GM23248 (cell line): ENCODE results near the gene DOP1B. TPM values are rescaled to one million over a fixed set of nuclear protein-coding genes. Genes with fewer than 3 reads are reported as not detected.
A peak's percentile ranks its signal among the peaks of the same experiment; 100 is the strongest.

ENCODE experiments used
- DNase-seq: peaks from one replicate; pipeline ENCODE4 v3.0.0-alpha.2; 2015
- H2AFZ ChIP-seq: fragments of 200-600 bp; sonication (generic); 2 replicates; pipeline ENCODE4 v1.6.1; 2016; ENCODE audit warnings: antibody characterized with exemption
- H3F3A ChIP-seq: fragments of 200-600 bp; sonication (generic); 2 replicates; pipeline ENCODE4 v1.6.1; 2016; ENCODE audit warnings: mild to moderate bottlenecking, antibody characterized with exemption, mixed run types; ENCODE audit not compliant: insufficient read depth
- H3K27ac ChIP-seq: fragments of 200-600 bp; sonication (generic); 2 replicates; pipeline ENCODE4 v1.5.1; 2016; ENCODE audit warnings: mild to moderate bottlenecking
- H3K27me3 ChIP-seq: fragments of 200-600 bp; sonication (generic); replicated peaks from 2 replicates; pipeline ENCODE4 v1.6.1; 2016; ENCODE audit warnings: mild to moderate bottlenecking; ENCODE audit not compliant: insufficient read depth
- H3K36me3 ChIP-seq: fragments of 200-600 bp; sonication (generic); 2 replicates; pipeline ENCODE4 v1.6.1; 2016; ENCODE audit warnings: low read depth, mild to moderate bottlenecking
- H3K4me1 ChIP-seq: fragments of 200-600 bp; sonication (generic); 2 replicates; pipeline ENCODE4 v1.6.1; 2016; ENCODE audit warnings: mild to moderate bottlenecking; ENCODE audit not compliant: insufficient read depth
- H3K4me2 ChIP-seq: fragments of 200-600 bp; sonication (generic); one replicate; pipeline ENCODE4 v1.6.1; 2016; ENCODE audit warnings: mild to moderate bottlenecking; ENCODE audit not compliant: unreplicated experiment
- H3K4me3 ChIP-seq: fragments of 200-600 bp; sonication (generic); 2 replicates; pipeline ENCODE4 v1.5.1; 2016; ENCODE audit warnings: mild to moderate bottlenecking
- H3K79me2 ChIP-seq: fragments of 200-600 bp; sonication (generic); 2 replicates; pipeline ENCODE4 v1.6.1; 2016; ENCODE audit warnings: mild to moderate bottlenecking; ENCODE audit not compliant: insufficient read depth
- H3K9ac ChIP-seq: fragments of 200-600 bp; sonication (generic); 2 replicates; pipeline ENCODE4 v1.6.1; 2016; ENCODE audit warnings: mild to moderate bottlenecking
- H3K9me2 ChIP-seq: fragments of 200-600 bp; sonication (generic); 2 replicates; pipeline ENCODE4 v1.6.1; 2016; ENCODE audit warnings: mixed run types, mild to moderate bottlenecking, moderate library complexity; ENCODE audit not compliant: insufficient read depth
- H3K9me3 ChIP-seq: fragments of 200-600 bp; sonication (generic); one replicate; pipeline ENCODE4 v1.6.1; 2017; ENCODE audit warnings: low read depth
- H4K20me1 ChIP-seq: fragments of 200-600 bp; sonication (generic); 2 replicates; pipeline ENCODE4 v1.6.0; 2016; ENCODE audit not compliant: insufficient read depth
- EZH2 ChIP-seq: fragments of 200-600 bp; sonication (generic); IDR thresholded peaks from 2 replicates; pipeline ENCODE4 v1.6.1; 2018; ENCODE audit warnings: antibody characterized with exemption, mild to moderate bottlenecking; ENCODE audit not compliant: insufficient read depth, poor library complexity, severe bottlenecking
- EZH2phosphoT487 ChIP-seq: fragments of 200-600 bp; sonication (generic); IDR thresholded peaks from 2 replicates; pipeline ENCODE4 v1.6.1; 2018; ENCODE audit warnings: antibody characterized with exemption, moderate library complexity, mild to moderate bottlenecking, low read depth; ENCODE audit not compliant: insufficient read depth
- WGBS, 2 experiments: methylation state at CpG; one replicate each; pipeline ENCODE4 v1.1.6; 2015 to 2017; ENCODE audit warnings: low lambda C conversion rate in 2 of 2, low coverage in 1 of 2; ENCODE audit errors: missing lambda C conversion rate in 2 of 2; 5-methylcytosine and 5-hydroxymethylcytosine counted together
- in situ Hi-C: fragments of 300-500 bp; cut with MboI; formaldehyde crosslinking; loops from 2 replicates; pipeline ENCODE4 v1.15.0; 2020
- polyA plus RNA-seq: library from polyadenylated mRNA; unstranded; fragments of >200 nt; fragmentation: Nextera tagmentation; extraction: Ambion mirVana; gene quantifications from 2 replicates; pipeline ENCODE4 v1.2.1, GENCODE V29; 2016
- total RNA-seq: library from RNA; depleted of rRNA; stranded (reverse); fragments of >200 nt; shearing (Covaris generic); gene quantifications from 2 replicates; pipeline ENCODE4 v1.2.3, GENCODE V29; 2014; rRNA removed

The DOP1B gene
- total and polyA plus RNA-seq, 2 experiments from 2014 or later = 5.4 to 12.3 TPM

- no peaks in the 10 kb centered on the region for H3K9me3 ChIP-seq
- H3K4me2 ChIP-seq = peak overlapping the region; percentile 83
- H3K9ac ChIP-seq = peak overlapping the region; percentile 35; the same call in 1 of the 2 replicates
- no peak overlapping the region for H2AFZ ChIP-seq
- TF ChIP-seq EZH2 = no peak
- TF ChIP-seq EZH2phosphoT487 = no peak
- H3K79me2 ChIP-seq = no peaks in the 10 kb centered on the region
- H3K27me3 ChIP-seq = no peaks in the 10 kb centered on the region
- in situ Hi-C loops = no loop called here
- WGBS, 2 experiments = 0% methylated on average over 1 of the region's 1 CpG
- peaks cover 36% of the 10 kb centered on the region for H3K4me1 ChIP-seq
- H3K9me2 ChIP-seq = no peaks in the 10 kb centered on the region
- no peaks in the 10 kb centered on the region for H3K36me3 ChIP-seq
- peak; percentile 96 for DNase-seq
- H3F3A ChIP-seq = peaks cover 25% of the 10 kb centered on the region
- peak overlapping the region; percentile 69 for H3K27ac ChIP-seq
- H3K4me3 ChIP-seq = 0 out of 2 replicates have a peak overlapping the region, but pooled peaks have one; percentile 35
- H4K20me1 ChIP-seq = no peaks in the 10 kb centered on the region
Measured at GRCh38 chr21:36203603-36203889, 46.9 kb downstream of the DOP1B start.

GRCh38 chr21:36204980-36205379 lies 48.4 kb downstream of the DOP1B start:
- no peak overlapping the region for H3K4me3 ChIP-seq
- DNase-seq = no peak
- TF ChIP-seq EZH2phosphoT487 (no peak), EZH2 (no peak)
- H3K36me3 ChIP-seq = no peaks in the 10 kb centered on the region
- no peak overlapping the region for H3K4me2 ChIP-seq
- no peak overlapping the region for H2AFZ ChIP-seq
- peaks cover 29% of the 10 kb centered on the region for H3F3A ChIP-seq
- no peaks in the 10 kb centered on the region for H3K9me3 ChIP-seq
- H3K9me2 ChIP-seq = no peaks in the 10 kb centered on the region
- no peaks in the 10 kb centered on the region for H4K20me1 ChIP-seq
- no peaks in the 10 kb centered on the region for H3K27me3 ChIP-seq
- H3K9ac ChIP-seq = no peak overlapping the region
- in situ Hi-C loops = no loop called here
- H3K79me2 ChIP-seq = no peaks in the 10 kb centered on the region
- H3K27ac ChIP-seq = no peak overlapping the region
- 95 to 96% methylated on average over 6 of the region's 6 CpGs for WGBS, 2 experiments
- peaks cover 41% of the 10 kb centered on the region for H3K4me1 ChIP-seq

GRCh38 chr21:36205962-36206361 lies 49.3 kb downstream of the DOP1B start:
- H3K4me2 ChIP-seq = no peak overlapping the region
- H3K9ac ChIP-seq = no peak overlapping the region
- no peak for TF ChIP-seq EZH2
- TF ChIP-seq EZH2phosphoT487 = no peak
- 88 to 93% methylated on average over 5 of the region's 5 CpGs for WGBS, 2 experiments
- H3K4me3 ChIP-seq = no peak overlapping the region
- no peaks in the 10 kb centered on the region for H3K9me3 ChIP-seq
- no peaks in the 10 kb centered on the region for H3K79me2 ChIP-seq
- H3K9me2 ChIP-seq = no peaks in the 10 kb centered on the region
- H2AFZ ChIP-seq = no peak overlapping the region
- DNase-seq = no peak
- H4K20me1 ChIP-seq = no peaks in the 10 kb centered on the region
- no peak overlapping the region for H3K27ac ChIP-seq
- peaks cover 51% of the 10 kb centered on the region for H3K4me1 ChIP-seq
- in situ Hi-C loops = no loop called here
- H3K27me3 ChIP-seq = no peaks in the 10 kb centered on the region
- H3K36me3 ChIP-seq = no peaks in the 10 kb centered on the region
- H3F3A ChIP-seq = peaks cover 39% of the 10 kb centered on the region

Other genes starting within 250 kb of the DOP1B start
- 10.4 and 12.9 TPM in 2 replicates for gene SETD4, start 96.3 kb upstream of the DOP1B start, total RNA-seq
- gene SETD4, start 96.3 kb upstream of the DOP1B start, polyA plus RNA-seq = 12.5 and 12.7 TPM in 2 replicates
- gene CBR1, start 86.8 kb upstream of the DOP1B start, total RNA-seq = 179 and 205 TPM in 2 replicates
- 151 and 158 TPM in 2 replicates for gene CBR1, start 86.8 kb upstream of the DOP1B start, polyA plus RNA-seq
- 17.3 and 29.0 TPM in 2 replicates for gene CBR3, start 21.7 kb upstream of the DOP1B start, total RNA-seq
- gene CBR3, start 21.7 kb upstream of the DOP1B start, polyA plus RNA-seq = 28.1 and 28.3 TPM in 2 replicates
- 35.1 and 38.7 TPM in 2 replicates for gene MORC3, start 163.4 kb downstream of the DOP1B start, total RNA-seq
- 15.2 and 17.4 TPM in 2 replicates for gene MORC3, start 163.4 kb downstream of the DOP1B start, polyA plus RNA-seq
- gene CHAF1B, start 228.6 kb downstream of the DOP1B start, total RNA-seq = 3.0 and 3.3 TPM in 2 replicates
- 5.2 and 5.3 TPM in 2 replicates for gene CHAF1B, start 228.6 kb downstream of the DOP1B start, polyA plus RNA-seq